Measurements from ENCODE around the gene LHX8. TPM values are rescaled to one million over a fixed set of nuclear protein-coding genes. Genes with fewer than 3 reads are reported as not detected.
"Not testable (repeated sequence)": the region's sequence is repeated elsewhere in the genome, so short reads cannot be mapped to it uniquely, and the experiment has no call there.

LHX8 gene
- total RNA-seq, 4 donors from 2014 or later: 0.48 to 1.3 TPM; not detected in 2

DNA sequence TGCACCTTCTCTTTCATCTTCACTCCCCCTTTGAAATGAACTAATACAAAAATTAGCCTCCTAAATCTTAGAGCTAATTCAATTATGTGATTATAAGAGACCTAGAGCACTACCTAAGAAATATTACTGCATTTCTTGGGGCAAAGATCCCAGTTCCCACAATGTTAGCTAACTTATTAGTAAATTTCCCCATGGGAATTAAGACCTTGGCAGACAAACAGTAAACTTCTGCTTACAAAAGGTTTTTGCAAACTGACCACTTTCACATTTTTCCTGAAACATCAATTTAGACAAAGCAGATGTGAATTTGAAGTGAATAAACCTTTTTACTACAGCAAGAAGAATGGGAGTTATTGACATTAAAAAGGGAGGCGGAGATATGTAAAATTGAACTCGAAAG is 34.6 kb upstream of the LHX8 start:
- Histone ChIP-seq H3K9me3 (no peaks in the 10 kb centered on the region), H3K4me3 (no peak overlapping the region), H3K36me3 (no peaks in the 10 kb centered on the region), H3K27ac (no peak overlapping the region), H3K27me3 (no peaks in the 10 kb centered on the region), H3K4me1 (no peaks in the 10 kb centered on the region)
- TF ChIP-seq, protein P1, sequence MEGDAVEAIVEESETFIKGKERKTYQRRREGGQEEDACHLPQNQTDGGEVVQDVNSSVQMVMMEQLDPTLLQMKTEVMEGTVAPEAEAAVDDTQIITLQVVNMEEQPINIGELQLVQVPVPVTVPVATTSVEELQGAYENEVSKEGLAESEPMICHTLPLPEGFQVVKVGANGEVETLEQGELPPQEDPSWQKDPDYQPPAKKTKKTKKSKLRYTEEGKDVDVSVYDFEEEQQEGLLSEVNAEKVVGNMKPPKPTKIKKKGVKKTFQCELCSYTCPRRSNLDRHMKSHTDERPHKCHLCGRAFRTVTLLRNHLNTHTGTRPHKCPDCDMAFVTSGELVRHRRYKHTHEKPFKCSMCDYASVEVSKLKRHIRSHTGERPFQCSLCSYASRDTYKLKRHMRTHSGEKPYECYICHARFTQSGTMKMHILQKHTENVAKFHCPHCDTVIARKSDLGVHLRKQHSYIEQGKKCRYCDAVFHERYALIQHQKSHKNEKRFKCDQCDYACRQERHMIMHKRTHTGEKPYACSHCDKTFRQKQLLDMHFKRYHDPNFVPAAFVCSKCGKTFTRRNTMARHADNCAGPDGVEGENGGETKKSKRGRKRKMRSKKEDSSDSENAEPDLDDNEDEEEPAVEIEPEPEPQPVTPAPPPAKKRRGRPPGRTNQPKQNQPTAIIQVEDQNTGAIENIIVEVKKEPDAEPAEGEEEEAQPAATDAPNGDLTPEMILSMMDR (IDR thresholded peaks at IDR 0.05): no peak
- no peak for TF ChIP-seq POLR2A (IDR thresholded peaks at IDR 0.05)
- intact Hi-C loops (cut with DNase I; ENCODE audit: low total_unique reads): no loop called here
- no peak for DNase-seq

DNA sequence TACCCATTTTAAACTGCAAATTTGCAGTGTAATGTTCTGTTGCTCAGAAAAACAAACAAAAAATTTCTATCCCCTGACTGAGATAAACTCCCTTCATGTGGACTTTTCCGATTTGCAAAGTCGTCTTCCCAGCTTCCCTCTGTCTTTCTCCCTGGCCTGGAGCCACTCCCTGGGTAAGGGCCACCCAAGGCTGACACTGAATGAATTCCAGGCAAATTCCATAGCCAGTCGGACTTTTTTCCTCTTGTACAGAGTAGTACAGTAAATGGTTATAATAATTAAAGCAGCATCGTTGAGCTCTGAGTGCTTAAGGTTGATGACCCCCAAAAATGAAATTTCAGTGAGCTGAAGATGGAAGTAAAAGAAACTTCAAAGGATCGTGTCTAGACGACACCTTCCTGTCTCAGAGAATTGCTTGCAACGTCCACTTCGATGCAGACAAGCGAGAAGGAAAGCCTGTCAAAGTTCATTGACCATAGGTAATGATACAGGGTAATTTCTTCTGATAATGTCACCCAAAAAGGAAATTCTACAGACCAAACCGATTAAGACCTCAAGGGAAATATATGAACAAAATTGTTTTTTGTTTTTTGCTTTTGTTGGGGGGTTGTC is 33.6 kb upstream of the LHX8 start:
- intact Hi-C loops (cut with DNase I; ENCODE audit: low total_unique reads): no loop called here
- TF ChIP-seq, protein P1 (IDR thresholded peaks at IDR 0.05): no peak
- TF ChIP-seq POLR2A (IDR thresholded peaks at IDR 0.05): no peak
- H3K27me3 ChIP-seq: no peaks in the 10 kb centered on the region
- no peaks in the 10 kb centered on the region for H3K36me3 ChIP-seq
- H3K4me3 ChIP-seq: no peak overlapping the region
- no peak overlapping the region for H3K27ac ChIP-seq
- no peak for DNase-seq
- H3K4me1 ChIP-seq: no peaks in the 10 kb centered on the region
- no peaks in the 10 kb centered on the region for H3K9me3 ChIP-seq

DNA sequence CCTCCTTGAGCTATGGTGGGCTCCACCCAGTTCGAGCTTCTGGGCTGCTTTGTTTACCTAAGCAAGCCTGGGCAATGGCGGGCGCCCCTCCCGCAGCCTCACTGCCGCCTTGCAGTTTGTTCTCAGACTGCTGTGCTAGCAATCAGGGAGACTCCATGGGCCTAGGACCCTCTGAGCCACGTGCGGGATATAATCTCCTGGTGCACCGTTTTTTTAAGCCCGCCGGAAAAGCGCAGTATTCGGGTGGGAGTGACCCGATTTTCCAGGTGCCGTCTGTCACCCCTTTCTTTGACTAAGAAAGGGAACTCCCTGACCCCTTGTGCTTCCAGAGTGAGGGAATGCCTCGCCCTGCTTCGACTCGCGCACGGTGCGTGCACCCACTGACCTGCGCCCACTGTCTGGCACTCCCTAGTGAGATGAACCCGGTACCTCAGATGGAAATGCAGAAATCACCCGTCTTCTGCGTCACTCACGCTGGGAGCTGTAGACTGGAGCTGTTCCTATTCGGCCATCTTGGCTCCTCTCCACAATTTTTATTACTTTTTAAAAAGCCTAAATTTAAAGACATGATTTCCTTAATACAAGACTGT is 21.7 kb upstream of the LHX8 start:
- H3K27ac ChIP-seq; H3K9me3 ChIP-seq; H3K27me3 ChIP-seq; H3K36me3 ChIP-seq; H3K4me3 ChIP-seq; H3K4me1 ChIP-seq; DNase-seq; intact Hi-C loops (cut with DNase I; ENCODE audit: low total_unique reads): not testable (repeated sequence)

DNA sequence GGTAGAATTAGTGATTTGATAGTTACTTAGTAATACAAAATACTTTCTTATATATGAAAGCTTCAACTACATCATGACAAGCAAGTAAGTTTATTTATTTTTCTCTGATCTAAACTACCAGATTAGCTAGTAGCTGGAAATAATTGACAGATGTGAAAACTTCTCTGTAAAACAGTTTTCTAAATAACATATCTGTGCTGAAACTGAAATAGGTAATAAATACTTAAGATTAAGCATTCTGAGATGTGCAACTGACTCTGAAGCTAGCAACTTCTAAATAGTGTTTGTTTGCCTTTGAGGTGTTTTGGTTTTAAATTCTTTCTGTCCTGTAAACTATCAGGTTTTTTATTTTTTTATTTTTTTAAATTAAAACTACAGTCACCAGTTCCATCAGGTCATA is 18.5 kb upstream of the LHX8 start:
- H3K36me3 ChIP-seq: no peaks in the 10 kb centered on the region
- no peak for TF ChIP-seq POLR2A (IDR thresholded peaks at IDR 0.05)
- TF ChIP-seq, protein P1 (IDR thresholded peaks at IDR 0.05): no peak
- intact Hi-C loops (cut with DNase I; ENCODE audit: low total_unique reads): no loop called here

DNA sequence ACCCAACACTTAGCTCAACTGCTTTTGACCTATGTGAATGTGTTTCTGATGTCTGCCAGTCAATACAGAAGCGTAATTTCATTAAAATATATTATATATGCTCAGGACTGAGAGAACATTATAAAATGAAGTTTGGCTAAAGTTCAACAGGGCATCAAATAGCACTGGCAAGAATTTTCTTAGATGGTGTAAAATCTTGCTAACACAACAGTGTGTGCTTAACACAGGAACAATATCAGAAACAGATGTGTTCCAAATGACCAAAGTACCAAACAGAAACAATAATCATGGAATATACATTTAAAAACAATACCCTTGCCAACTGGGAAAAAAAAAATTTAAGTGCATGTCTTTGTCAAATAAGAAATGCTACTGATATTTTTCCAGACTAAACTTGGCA is 10.4 kb upstream of the LHX8 start:
- TF ChIP-seq POLR2A (IDR thresholded peaks at IDR 0.05): no peak
- TF ChIP-seq, protein P1 (IDR thresholded peaks at IDR 0.05): no peak
- H3K4me3 ChIP-seq: no peak overlapping the region
- H3K9me3 ChIP-seq: no peaks in the 10 kb centered on the region
- no peak for DNase-seq
- no peaks in the 10 kb centered on the region for H3K4me1 ChIP-seq
- intact Hi-C loops (cut with DNase I; ENCODE audit: low total_unique reads): no loop called here
- H3K27ac ChIP-seq: no peak overlapping the region
- H3K36me3 ChIP-seq: no peaks in the 10 kb centered on the region
- peaks cover 0 to 5% of the 10 kb centered on the region in 2 donors for H3K27me3 ChIP-seq

More for the DNA sequence above, 18.5 kb upstream of the LHX8 start:
- Histone ChIP-seq H3K9me3 (no peaks in the 10 kb centered on the region), H3K27me3 (peaks cover 0 to 5% of the 10 kb centered on the region in 2 donors), H3K4me1 (no peaks in the 10 kb centered on the region), H3K4me3 (no peak overlapping the region), H3K27ac (no peak overlapping the region)
- DNase-seq: no peak

Measured in uterus (tissue), 4 donors.